Measurements from ENCODE around the gene RPTN. TPM values are rescaled to one million over a fixed set of nuclear protein-coding genes. Genes with fewer than 3 reads are reported as not detected.
A peak's percentile ranks its signal among the peaks of the same experiment; 100 is the strongest.
"Not testable (repeated sequence)": the region's sequence is repeated elsewhere in the genome, so short reads cannot be mapped to it uniquely, and the experiment has no call there.

The RPTN gene
- total and polyA plus RNA-seq, 5 donors: not detected

DNA sequence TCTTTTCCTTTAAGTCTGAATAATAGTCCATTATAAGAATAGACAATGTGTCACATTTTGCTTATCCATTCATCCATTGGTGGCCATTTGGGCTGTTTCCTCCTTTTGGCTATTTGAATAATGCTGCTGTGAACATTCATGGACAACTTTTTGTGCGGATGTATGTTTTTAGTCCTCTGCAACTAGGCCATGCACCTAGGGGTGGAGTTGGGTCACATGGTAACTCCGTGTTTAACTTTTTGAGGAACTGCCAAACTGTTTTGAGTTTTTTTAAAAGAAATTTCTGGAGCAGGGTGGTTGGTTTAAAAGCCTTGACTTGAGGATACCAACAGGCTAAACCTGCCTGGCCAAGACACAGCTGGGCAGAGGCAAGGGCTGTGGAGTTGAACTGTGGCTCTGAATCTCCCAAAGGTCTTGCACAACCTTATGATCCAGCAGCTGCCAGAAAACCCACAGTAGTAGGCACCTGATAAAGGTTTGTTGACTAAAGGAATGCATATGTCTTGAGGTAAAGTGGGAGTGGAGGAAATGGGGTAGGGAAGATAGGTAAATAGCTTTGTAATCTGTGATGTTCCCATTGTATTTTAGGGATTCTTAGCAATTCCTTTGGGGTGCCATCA lies 5.6 kb upstream of the RPTN start:
- Histone ChIP-seq H3K4me1 (ENCODE audit: control insufficient read depth, insufficient read depth, low read length) (peaks cover 7% of the 10 kb centered on the region), H3K27ac (ENCODE audit: low read length) (no peak overlapping the region), H3K27me3 (ENCODE audit: control insufficient read depth, insufficient read depth) (no peaks in the 10 kb centered on the region), H3K9me3 (ENCODE audit: control insufficient read depth, low read length) (no peaks in the 10 kb centered on the region), H3K4me3 (ENCODE audit: low read length) (no peak overlapping the region)
- no peak for ATAC-seq
- DNase-seq: no peak
- WGBS: 61% methylated on average over 2 of the region's 2 CpGs
- intact Hi-C loops (cut with DNase I): no loop called here

DNA sequence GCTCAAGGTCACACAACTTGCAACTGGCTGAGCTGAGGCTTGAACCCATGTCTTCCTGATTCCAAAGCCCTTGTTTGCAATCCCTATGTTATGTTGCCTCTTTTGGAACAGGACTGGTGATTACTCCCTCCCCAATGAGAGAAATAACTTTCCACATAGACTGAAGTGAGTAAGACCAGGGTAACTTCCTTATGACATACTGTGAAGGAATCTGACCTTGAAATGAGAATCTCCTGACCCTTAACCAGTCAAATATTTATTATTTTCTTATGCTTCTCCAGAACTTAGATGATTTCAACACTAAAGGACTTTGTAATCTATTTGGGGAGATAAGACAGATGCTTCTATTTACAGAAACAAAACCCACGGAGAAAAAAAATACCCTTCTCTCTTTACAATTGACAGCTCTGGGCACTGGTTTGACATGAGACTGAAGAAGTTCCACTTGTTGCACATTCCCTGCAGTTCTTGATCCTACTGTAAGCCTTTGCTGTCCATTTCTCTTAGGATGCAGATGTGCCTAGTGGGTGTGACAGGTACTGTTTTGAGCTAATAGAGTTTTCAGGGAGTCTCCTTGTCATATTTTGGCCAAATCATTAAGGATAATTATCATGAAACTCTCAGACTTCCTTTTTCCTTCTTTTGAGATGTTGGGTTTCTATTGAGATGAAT lies 3.9 kb upstream of the RPTN start:
- WGBS: 20% methylated on average over 1 of the region's 1 CpG
- H3K27me3 ChIP-seq (ENCODE audit: control insufficient read depth, insufficient read depth): no peaks in the 10 kb centered on the region
- intact Hi-C loops (cut with DNase I): no loop called here
- peak in 1 of 2 donors; percentile 48 for ATAC-seq
- H3K4me3 ChIP-seq (ENCODE audit: low read length): no peak overlapping the region
- H3K9me3 ChIP-seq (ENCODE audit: control insufficient read depth, low read length): no peaks in the 10 kb centered on the region
- no peak for DNase-seq
- H3K4me1 ChIP-seq (ENCODE audit: control insufficient read depth, insufficient read depth, low read length): no peaks in the 10 kb centered on the region
- H3K27ac ChIP-seq (ENCODE audit: low read length): no peak overlapping the region

DNA sequence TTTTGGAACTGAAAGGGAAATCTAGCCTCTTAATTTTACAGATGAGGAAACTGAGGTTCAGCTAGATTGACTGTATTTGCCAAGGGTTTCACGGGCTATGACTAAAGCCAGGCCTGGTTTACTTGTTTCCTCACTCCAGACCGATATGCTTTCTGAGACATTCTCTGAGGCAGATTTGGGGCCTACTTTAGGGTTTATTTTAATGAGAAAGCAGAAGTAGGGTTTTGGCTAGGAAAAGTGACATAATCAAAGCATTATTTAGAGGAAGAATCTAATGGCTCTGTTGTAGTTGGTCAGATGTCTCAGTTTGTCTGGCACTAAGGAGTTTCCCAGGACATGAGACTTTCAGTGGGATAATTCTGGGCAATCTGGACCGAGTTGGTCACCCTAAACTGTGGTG lies 1.5 kb upstream of the RPTN start:
- intact Hi-C loops (cut with DNase I): no loop called here
- ATAC-seq (no peak), DNase-seq (no peak)
- Histone ChIP-seq H3K9me3 (ENCODE audit: control insufficient read depth, low read length) (no peaks in the 10 kb centered on the region), H3K27ac (ENCODE audit: low read length) (no peak overlapping the region), H3K27me3 (ENCODE audit: control insufficient read depth, insufficient read depth) (no peaks in the 10 kb centered on the region), H3K4me3 (ENCODE audit: low read length) (no peak overlapping the region), H3K4me1 (ENCODE audit: control insufficient read depth, insufficient read depth, low read length) (no peaks in the 10 kb centered on the region)
- 61% methylated on average over 3 of the region's 3 CpGs for WGBS

DNA sequence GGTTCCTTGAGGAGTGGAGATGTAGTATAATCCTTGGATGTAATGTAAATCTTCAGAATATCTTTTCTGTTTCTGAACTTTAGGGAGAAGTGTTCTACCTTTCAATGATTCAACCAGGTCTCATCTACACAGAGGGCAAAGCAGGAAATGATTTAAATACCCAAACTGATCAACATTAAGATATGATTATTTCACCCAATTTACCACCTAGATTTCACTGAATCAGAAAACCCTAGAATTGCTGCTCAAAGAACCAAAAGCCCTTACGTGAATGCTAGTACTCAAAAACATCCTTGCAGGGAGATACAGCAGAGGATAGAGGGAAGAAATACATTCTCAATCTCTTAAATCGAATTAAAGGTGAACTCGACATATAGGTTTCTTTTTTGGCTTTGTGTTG lies 5.0 kb downstream of the RPTN start:
- Histone ChIP-seq H3K27me3 (ENCODE audit: control insufficient read depth, insufficient read depth) (no peaks in the 10 kb centered on the region), H3K27ac (ENCODE audit: low read length) (no peak overlapping the region), H3K4me1 (ENCODE audit: control insufficient read depth, insufficient read depth, low read length) (no peaks in the 10 kb centered on the region), H3K4me3 (ENCODE audit: low read length) (no peak overlapping the region), H3K9me3 (ENCODE audit: control insufficient read depth, low read length) (no peaks in the 10 kb centered on the region)
- 72% methylated on average over 3 of the region's 3 CpGs for WGBS
- intact Hi-C loops (cut with DNase I): no loop called here
- ATAC-seq: no peak
- no peak for DNase-seq

DNA sequence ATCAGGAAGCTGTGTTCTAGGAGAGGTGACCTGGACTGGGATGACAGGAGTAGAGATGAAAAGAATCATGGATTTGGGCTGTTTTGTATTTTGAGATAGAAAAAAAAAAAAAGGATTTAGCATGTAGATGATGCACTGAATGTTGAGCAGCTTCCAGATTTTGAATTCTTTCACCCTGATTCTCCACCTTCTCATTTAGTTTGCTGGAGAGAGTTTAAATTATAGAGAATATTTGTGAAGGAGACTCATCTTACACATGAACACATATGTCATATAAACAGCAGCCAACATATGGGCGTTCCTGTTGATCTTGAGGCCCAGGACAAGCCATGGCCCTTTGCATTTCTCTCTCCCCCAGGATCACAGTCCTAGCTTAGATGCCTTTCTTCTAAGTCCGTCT lies 7.4 kb downstream of the RPTN start:
- WGBS: 59% methylated on average over 2 of the region's 2 CpGs
- Histone ChIP-seq H3K27me3 (ENCODE audit: control insufficient read depth, insufficient read depth) (no peaks in the 10 kb centered on the region), H3K27ac (ENCODE audit: low read length) (no peak overlapping the region), H3K4me1 (ENCODE audit: control insufficient read depth, insufficient read depth, low read length) (no peaks in the 10 kb centered on the region), H3K9me3 (ENCODE audit: control insufficient read depth, low read length) (peaks cover 6% of the 10 kb centered on the region), H3K4me3 (ENCODE audit: low read length) (no peak overlapping the region)
- intact Hi-C loops (cut with DNase I): no loop called here
- ATAC-seq (no peak), DNase-seq (no peak)

DNA sequence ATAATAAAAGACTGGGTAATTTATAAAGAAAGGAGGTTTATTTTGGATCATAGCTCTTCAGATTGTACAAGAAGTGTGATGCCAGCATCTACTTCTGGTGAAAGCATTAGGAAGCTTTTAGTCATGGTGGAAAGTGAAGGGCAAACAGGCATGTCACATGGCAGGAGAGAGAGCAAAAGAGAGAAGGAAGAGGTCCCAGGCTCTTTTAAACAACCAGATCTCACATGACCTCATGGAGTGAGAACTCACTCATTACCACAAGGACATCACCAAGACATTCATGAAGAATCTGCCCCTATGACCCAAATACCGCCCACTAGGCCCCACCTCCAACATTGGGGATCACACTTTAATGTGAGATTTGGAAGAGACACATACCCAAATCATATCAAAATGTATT lies 10.0 kb downstream of the RPTN start:
- no peak overlapping the region for H3K4me3 ChIP-seq (ENCODE audit: low read length)
- peaks cover 6% of the 10 kb centered on the region for H3K9me3 ChIP-seq (ENCODE audit: control insufficient read depth, low read length)
- 48% methylated on average over 1 of the region's 1 CpG for WGBS
- H3K27me3 ChIP-seq (ENCODE audit: control insufficient read depth, insufficient read depth): no peaks in the 10 kb centered on the region
- ATAC-seq (no peak), DNase-seq (no peak)
- H3K27ac ChIP-seq (ENCODE audit: low read length): no peak overlapping the region
- H3K4me1 ChIP-seq (ENCODE audit: control insufficient read depth, insufficient read depth, low read length): no peaks in the 10 kb centered on the region
- intact Hi-C loops (cut with DNase I): no loop called here

DNA sequence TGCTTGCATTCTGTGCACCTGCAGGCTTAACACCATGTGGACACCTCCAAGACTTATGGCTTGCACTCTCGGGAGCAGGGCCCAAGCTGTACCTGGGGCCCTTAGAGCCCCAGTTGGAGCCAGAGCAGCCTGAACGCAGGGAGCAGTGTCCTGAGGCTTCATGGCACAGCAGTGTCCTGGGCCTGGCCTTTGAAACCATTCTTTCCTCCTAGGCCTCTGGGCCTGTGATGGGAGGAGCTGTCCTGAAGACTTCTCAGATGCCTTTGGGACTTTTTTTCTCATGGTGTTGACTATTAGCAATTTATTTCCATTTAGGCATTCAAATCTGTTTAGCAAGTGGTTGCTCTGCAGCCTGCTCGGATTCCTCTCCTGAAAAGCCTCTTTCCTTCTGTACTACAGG lies 11.0 kb downstream of the RPTN start:
- 59% methylated on average over 3 of the region's 3 CpGs for WGBS
- ATAC-seq (no peak), DNase-seq (no peak)
- H3K4me1 ChIP-seq (ENCODE audit: control insufficient read depth, insufficient read depth, low read length): no peaks in the 10 kb centered on the region
- no peaks in the 10 kb centered on the region for H3K27me3 ChIP-seq (ENCODE audit: control insufficient read depth, insufficient read depth)
- H3K9me3 ChIP-seq (ENCODE audit: control insufficient read depth, low read length): peaks cover 6% of the 10 kb centered on the region
- H3K27ac ChIP-seq (ENCODE audit: low read length): no peak overlapping the region
- H3K4me3 ChIP-seq (ENCODE audit: low read length): no peak overlapping the region
- intact Hi-C loops (cut with DNase I): no loop called here

DNA sequence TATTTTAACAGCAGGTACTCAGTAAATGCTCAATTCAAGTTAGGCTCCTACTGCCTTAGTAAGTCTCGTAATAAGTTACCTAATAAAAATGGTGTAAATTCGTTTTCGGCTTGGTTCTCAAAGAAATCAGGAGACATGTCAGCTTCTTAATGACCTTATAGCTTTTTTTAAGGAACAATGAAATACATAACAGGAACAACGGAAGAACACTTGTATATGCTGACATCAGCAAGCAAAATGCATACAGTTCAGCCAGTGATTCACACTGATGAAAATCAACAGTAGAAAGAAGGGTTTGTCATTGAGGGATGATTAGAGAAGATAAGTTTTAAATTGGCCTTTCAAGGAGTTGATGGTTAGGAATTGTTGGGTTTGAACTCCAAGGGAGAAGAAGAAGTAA lies 13.3 kb downstream of the RPTN start:
- DNase-seq (no peak), ATAC-seq (no peak)
- 72% methylated on average over 4 of the region's 4 CpGs for WGBS
- H3K9me3 ChIP-seq (ENCODE audit: control insufficient read depth, low read length): peaks cover 6% of the 10 kb centered on the region
- no peak overlapping the region for H3K4me3 ChIP-seq (ENCODE audit: low read length)
- no peaks in the 10 kb centered on the region for H3K4me1 ChIP-seq (ENCODE audit: control insufficient read depth, insufficient read depth, low read length)
- no peak overlapping the region for H3K27ac ChIP-seq (ENCODE audit: low read length)
- H3K27me3 ChIP-seq (ENCODE audit: control insufficient read depth, insufficient read depth): peaks cover under 1% of the 10 kb centered on the region
- intact Hi-C loops (cut with DNase I): no loop called here

DNA sequence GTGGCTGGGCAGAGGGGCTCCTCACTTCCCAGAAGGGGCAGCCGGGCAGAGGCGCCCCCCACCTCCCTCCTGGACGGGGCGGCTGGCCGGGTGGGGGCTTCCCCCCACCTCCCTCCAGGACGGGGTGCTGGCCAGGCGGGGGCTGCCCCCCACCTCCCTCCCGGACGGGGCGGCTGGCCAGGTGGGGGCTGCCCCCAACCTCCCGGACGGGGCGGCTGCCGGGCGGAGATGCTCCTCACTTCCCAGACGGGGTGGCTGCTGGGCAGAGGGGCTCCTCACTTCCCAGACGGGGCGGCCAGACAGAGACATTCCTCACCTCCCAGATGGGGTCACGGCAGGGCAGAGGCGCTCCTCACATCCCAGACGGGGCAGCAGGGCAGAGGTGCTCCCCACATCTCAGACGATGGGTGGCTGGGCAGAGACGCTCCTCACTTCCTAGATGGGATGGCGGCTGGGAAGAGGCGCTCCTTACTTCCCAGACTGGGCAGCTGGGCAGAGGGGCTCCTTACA lies 14.3 kb downstream of the RPTN start:
- not testable (repeated sequence) for H3K4me3 ChIP-seq (ENCODE audit: low read length); H3K9me3 ChIP-seq (ENCODE audit: control insufficient read depth, low read length); H3K27ac ChIP-seq (ENCODE audit: low read length); ATAC-seq; H3K27me3 ChIP-seq (ENCODE audit: control insufficient read depth, insufficient read depth); H3K4me1 ChIP-seq (ENCODE audit: control insufficient read depth, insufficient read depth, low read length)
- 93% methylated on average over 25 of the region's 25 CpGs for WGBS
- peak in 1 of 3 donors; percentile 53 for DNase-seq
- intact Hi-C loops (cut with DNase I): loop anchor here in 3 of 4 donors (5.0 kb wide), 3 partner anchors 38 to 313 kb away; no protein-coding TSS in a partner anchor

DNA sequence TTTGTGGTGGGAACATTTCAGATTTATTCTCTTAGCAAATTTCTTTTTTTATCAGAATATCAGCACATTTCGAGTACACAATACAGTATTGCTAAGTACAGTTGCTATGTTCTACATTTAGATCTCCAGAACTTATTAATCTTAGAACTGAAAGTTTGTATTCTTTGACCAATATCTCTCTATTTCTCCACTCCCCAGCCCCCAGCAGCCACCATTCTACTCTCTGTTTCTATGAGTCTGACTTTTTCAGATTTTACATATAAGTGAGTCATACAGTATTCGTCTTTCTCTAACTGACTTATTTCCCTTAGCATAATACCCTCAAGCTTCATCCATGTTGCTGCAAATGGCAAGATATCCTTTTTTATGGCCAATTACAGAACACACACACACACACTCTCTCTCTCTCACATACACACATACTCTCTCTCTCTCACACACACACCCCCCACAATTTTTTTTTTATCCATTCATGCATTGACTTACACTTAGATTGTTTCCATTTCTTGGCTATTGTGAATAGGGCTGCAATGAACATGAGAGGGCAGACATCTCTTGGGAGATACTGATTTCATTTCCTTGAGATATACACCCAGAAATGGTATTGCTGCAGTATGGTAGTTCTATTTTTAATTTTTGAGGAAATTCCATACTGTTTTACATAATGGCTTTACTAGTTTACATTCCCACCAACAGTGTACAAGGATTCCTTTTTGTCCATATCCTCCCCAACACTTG lies 15.7 kb downstream of the RPTN start:
- no peak for ATAC-seq
- peaks cover 6% of the 10 kb centered on the region for H3K9me3 ChIP-seq (ENCODE audit: control insufficient read depth, low read length)

DNA sequence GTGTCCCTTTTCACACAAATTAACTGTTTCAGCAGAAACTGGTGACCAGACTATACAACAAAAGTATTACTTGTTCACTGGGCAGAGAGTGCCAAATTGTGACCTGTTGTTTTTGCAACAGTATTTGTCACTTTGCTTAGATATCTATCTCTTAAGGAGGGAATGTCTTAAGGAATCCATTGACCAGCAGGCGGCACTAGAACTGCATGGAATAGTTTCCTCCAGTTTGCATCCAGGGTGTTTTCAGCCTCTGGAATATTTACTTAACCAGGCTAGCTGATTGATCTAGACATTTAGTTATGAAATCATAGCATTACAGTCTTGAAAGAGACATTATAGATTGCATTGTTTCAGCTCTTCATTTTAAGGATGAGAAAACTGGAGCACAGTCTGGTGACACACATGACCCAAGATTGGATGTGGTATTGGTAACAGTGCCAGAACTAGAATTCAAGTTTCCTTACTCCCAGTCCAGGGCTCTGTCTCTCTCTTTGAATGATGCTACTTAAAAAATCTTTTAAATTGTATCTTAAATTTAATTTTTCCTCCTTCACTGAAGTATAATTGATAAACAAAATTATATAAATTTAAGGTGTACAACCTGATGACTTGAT lies 16.9 kb downstream of the RPTN start:
- ATAC-seq (peak; percentile 51 to 53), DNase-seq (peak; percentile 44 to 72 (median 48))
- H3K4me3 ChIP-seq (ENCODE audit: low read length): no peak overlapping the region
- H3K9me3 ChIP-seq (ENCODE audit: control insufficient read depth, low read length): no peaks in the 10 kb centered on the region
- intact Hi-C loops (cut with DNase I): loop anchor here in 3 of 4 donors (2.0 to 5.0 kb wide), 4 partner anchors 40 to 315 kb away; no protein-coding TSS in a partner anchor
- WGBS: 2% methylated on average over 1 of the region's 1 CpG
- no peaks in the 10 kb centered on the region for H3K4me1 ChIP-seq (ENCODE audit: control insufficient read depth, insufficient read depth, low read length)
- peaks cover 2% of the 10 kb centered on the region for H3K27me3 ChIP-seq (ENCODE audit: control insufficient read depth, insufficient read depth)
- no peak overlapping the region for H3K27ac ChIP-seq (ENCODE audit: low read length)

More for the DNA sequence above, 15.7 kb downstream of the RPTN start:
- H3K27ac ChIP-seq (ENCODE audit: low read length): no peak overlapping the region
- no peak for DNase-seq
- intact Hi-C loops (cut with DNase I): loop anchor here in 3 of 4 donors (2.0 to 5.0 kb wide), 4 partner anchors 39 to 314 kb away; no protein-coding TSS in a partner anchor
- H3K27me3 ChIP-seq (ENCODE audit: control insufficient read depth, insufficient read depth): peaks cover 2% of the 10 kb centered on the region
- no peaks in the 10 kb centered on the region for H3K4me1 ChIP-seq (ENCODE audit: control insufficient read depth, insufficient read depth, low read length)
- WGBS: 50% methylated on average over 2 of the region's 2 CpGs
- no peak overlapping the region for H3K4me3 ChIP-seq (ENCODE audit: low read length)
